ENCODE measurements around the gene GDI2.

- TF ChIP-seq CTCF (conservative IDR thresholded peaks at IDR 0.05 in 1 of 2, IDR thresholded peaks at IDR 0.05 in 1 of 2; ENCODE audit: extremely low read depth in 1 of 2, insufficient read depth in 1 of 2, low read depth in 1 of 2, low read length in 2 of 2), result no peak
- TF ChIP-seq EZH2 (IDR thresholded peaks at IDR 0.05; ENCODE audit: borderline replicate concordance, low read length), result no peak
Measured at GRCh38 chr10:5738427-5738826, 74.8 kb downstream of the GDI2 start.

Measured in mammary epithelial cell (primary cell).